Osteocyte (in vitro differentiated cells): ENCODE data around the gene LIN54. TPM values are rescaled to one million over a fixed set of nuclear protein-coding genes. Genes with fewer than 3 reads are reported as not detected.
A peak's percentile ranks its signal among the peaks of the same experiment; 100 is the strongest.
"Not testable (repeated sequence)": the region's sequence is repeated elsewhere in the genome, so short reads cannot be mapped to it uniquely, and the experiment has no call there.

ENCODE experiments used
- DNase-seq: peaks from one replicate; pipeline ENCODE4 v3.0.0; 2021; ENCODE audit warnings: mixed read lengths; ENCODE audit not compliant: unreplicated experiment; ENCODE audit errors: extremely low spot score
- H3K27ac Mint-ChIP-seq: one replicate; pipeline ENCODE4 v1.8.0; 2021; ENCODE audit warnings: mild to moderate bottlenecking, mixed read lengths; ENCODE audit not compliant: unreplicated experiment
- H3K27me3 Mint-ChIP-seq: one replicate; pipeline ENCODE4 v1.8.0; 2021; ENCODE audit warnings: mixed read lengths; ENCODE audit not compliant: unreplicated experiment
- H3K36me3 Mint-ChIP-seq: one replicate; pipeline ENCODE4 v1.8.0; 2021; ENCODE audit warnings: mixed read lengths; ENCODE audit not compliant: unreplicated experiment
- H3K4me1 Mint-ChIP-seq: one replicate; pipeline ENCODE4 v1.8.0; 2021; ENCODE audit warnings: mixed read lengths; ENCODE audit not compliant: unreplicated experiment
- H3K4me3 Mint-ChIP-seq: one replicate; pipeline ENCODE4 v1.8.0; 2021; ENCODE audit warnings: mild to moderate bottlenecking, moderate library complexity, mixed read lengths; ENCODE audit not compliant: unreplicated experiment
- H3K9me3 Mint-ChIP-seq: one replicate; pipeline ENCODE4 v1.8.0; 2021; ENCODE audit warnings: mixed read lengths; ENCODE audit not compliant: unreplicated experiment
- CTCF ChIP-seq: fragments of 200-600 bp; sonication (generic); IDR thresholded peaks from 2 replicates; pipeline ENCODE4 v1.5.0; 2021; ENCODE audit warnings: antibody characterized with exemption, mild to moderate bottlenecking, moderate library complexity
- long read RNA-seq: library from polyadenylated mRNA; unstranded; transcript quantifications from one replicate; pipeline ENCODE4 v2.0.0, GENCODE V29; 2021
- total RNA-seq: library from RNA; stranded (reverse); gene quantifications from 2 replicates; pipeline ENCODE4 v1.2.1, GENCODE V29; 2021

The LIN54 gene
- 12.6 TPM in 2 replicates for total RNA-seq
- long read RNA-seq, full-length matches to known transcripts, result 9 of 21 reads
- long read RNA-seq, partial matches to known transcripts, result 6 of 21 reads
- long read RNA-seq, other reads (novel, unspliced or antisense), result 6 of 21 reads

GRCh38 chr4:83010522-83011318 is at the start of gene LIN54:
LIN54 (minus strand) TSS chr4:83010823; CDS start chr4:82984844, 25,979 bp downstream.
- DNase-seq, result peak; percentile 89

GRCh38 chr4:83054928-83055327 is 44.3 kb upstream of the LIN54 start:
- TF ChIP-seq CTCF, result peak; percentile 51
- Mint-ChIP-seq H3K4me3 (no peak overlapping the region), H3K27me3 (no peaks in the 10 kb centered on the region), H3K36me3 (peaks cover 35% of the 10 kb centered on the region), H3K9me3 (no peaks in the 10 kb centered on the region), H3K4me1 (no peaks in the 10 kb centered on the region), H3K27ac (no peak overlapping the region)
- no peak for DNase-seq

More at GRCh38 chr4:83010522-83011318, at the start of gene LIN54:
- Mint-ChIP-seq H3K9me3 (no peaks in the 10 kb centered on the region), H3K4me3 (peak within 1 kb of the TSS; percentile 88), H3K27me3 (no peaks in the 10 kb centered on the region), H3K4me1 (peaks cover 40% of the 10 kb centered on the region), H3K36me3 (no peaks in the 10 kb centered on the region), H3K27ac (peak within 1 kb of the TSS; percentile 97)
- TF ChIP-seq CTCF, result no peak

- H3K27ac Mint-ChIP-seq, H3K9me3 Mint-ChIP-seq, H3K27me3 Mint-ChIP-seq, H3K4me3 Mint-ChIP-seq, H3K4me1 Mint-ChIP-seq, DNase-seq: not testable (repeated sequence)
- H3K36me3 Mint-ChIP-seq, result peaks cover 30% of the 10 kb centered on the region
These were observed 38.2 kb upstream of the LIN54 start for GRCh38 chr4:83048781-83049180.

GRCh38 chr4:83046693-83047473 is 36.3 kb upstream of the LIN54 start:
- no peak for TF ChIP-seq CTCF
- peaks cover 20% of the 10 kb centered on the region for H3K36me3 Mint-ChIP-seq
- no peaks in the 10 kb centered on the region for H3K27me3 Mint-ChIP-seq
- no peak overlapping the region for H3K4me3 Mint-ChIP-seq
- H3K4me1 Mint-ChIP-seq, result peaks cover 1% of the 10 kb centered on the region
- no peak for DNase-seq
- no peak overlapping the region for H3K27ac Mint-ChIP-seq
- no peaks in the 10 kb centered on the region for H3K9me3 Mint-ChIP-seq

- no peak for DNase-seq
- H3K4me3 Mint-ChIP-seq, result no peak overlapping the region
- H3K4me1 Mint-ChIP-seq, result peaks cover 1% of the 10 kb centered on the region
- no peak overlapping the region for H3K27ac Mint-ChIP-seq
- H3K9me3 Mint-ChIP-seq, result no peaks in the 10 kb centered on the region
- no peaks in the 10 kb centered on the region for H3K27me3 Mint-ChIP-seq
- TF ChIP-seq CTCF, result no peak
- H3K36me3 Mint-ChIP-seq, result peaks cover 5% of the 10 kb centered on the region
These were observed 33.3 kb upstream of the LIN54 start for GRCh38 chr4:83043801-83044407.

GRCh38 chr4:83043157-83043556 is 32.5 kb upstream of the LIN54 start:
- DNase-seq, H3K9me3 Mint-ChIP-seq, H3K36me3 Mint-ChIP-seq, H3K4me3 Mint-ChIP-seq, H3K27ac Mint-ChIP-seq, H3K4me1 Mint-ChIP-seq, H3K27me3 Mint-ChIP-seq: not testable (repeated sequence)
